Measurements from ENCODE around the gene PRPSAP2. TPM values are rescaled to one million over a fixed set of nuclear protein-coding genes. Genes with fewer than 3 reads are reported as not detected.

PRPSAP2 gene
- total and polyA plus RNA-seq, 10 donors = 26.3 to 44.8 (median 30.4) TPM

DNA sequence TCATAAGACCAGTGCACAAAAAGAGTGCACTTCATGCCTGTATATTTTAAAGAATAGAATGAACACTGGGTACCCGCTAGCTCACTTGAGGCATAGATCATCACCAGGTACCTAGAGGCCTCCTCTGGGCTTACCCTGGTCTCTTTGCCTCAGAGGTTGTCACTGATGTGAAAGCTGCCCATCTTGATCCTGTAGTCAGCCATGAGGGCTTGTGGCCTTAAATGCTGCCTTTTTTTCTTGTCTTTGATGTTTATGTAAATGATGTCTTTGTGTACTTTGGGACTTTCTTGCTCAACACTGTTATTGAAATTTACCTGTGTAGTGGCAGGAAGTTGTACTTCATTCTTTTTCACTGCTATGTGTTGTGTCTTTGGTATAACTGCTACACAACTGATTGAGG is 67.3 kb downstream of the PRPSAP2 start:
- H3K27ac ChIP-seq = no peak overlapping the region
- DNase-seq = no peak
- H3K27me3 ChIP-seq (replicated peaks in 1 of 7) = no peaks in the 10 kb centered on the region
- intact Hi-C loops (cut with DNase I; ENCODE audit: low total_unique reads) = no loop called here
- H3K36me3 ChIP-seq = peaks cover 0 to 62% (median 20%) of the 10 kb centered on the region in 6 donors
- peaks cover 13 to 57% (median 28%) of the 10 kb centered on the region in 6 donors for H3K4me1 ChIP-seq
- H3K4me3 ChIP-seq = no peak overlapping the region
- TF ChIP-seq POLR2A (IDR thresholded peaks at IDR 0.05) (no peak), POLR2AphosphoS5 (IDR thresholded peaks at IDR 0.05) (no peak)
- TF ChIP-seq, protein P1, sequence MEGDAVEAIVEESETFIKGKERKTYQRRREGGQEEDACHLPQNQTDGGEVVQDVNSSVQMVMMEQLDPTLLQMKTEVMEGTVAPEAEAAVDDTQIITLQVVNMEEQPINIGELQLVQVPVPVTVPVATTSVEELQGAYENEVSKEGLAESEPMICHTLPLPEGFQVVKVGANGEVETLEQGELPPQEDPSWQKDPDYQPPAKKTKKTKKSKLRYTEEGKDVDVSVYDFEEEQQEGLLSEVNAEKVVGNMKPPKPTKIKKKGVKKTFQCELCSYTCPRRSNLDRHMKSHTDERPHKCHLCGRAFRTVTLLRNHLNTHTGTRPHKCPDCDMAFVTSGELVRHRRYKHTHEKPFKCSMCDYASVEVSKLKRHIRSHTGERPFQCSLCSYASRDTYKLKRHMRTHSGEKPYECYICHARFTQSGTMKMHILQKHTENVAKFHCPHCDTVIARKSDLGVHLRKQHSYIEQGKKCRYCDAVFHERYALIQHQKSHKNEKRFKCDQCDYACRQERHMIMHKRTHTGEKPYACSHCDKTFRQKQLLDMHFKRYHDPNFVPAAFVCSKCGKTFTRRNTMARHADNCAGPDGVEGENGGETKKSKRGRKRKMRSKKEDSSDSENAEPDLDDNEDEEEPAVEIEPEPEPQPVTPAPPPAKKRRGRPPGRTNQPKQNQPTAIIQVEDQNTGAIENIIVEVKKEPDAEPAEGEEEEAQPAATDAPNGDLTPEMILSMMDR (IDR thresholded peaks at IDR 0.05 in 8 of 11, conservative IDR thresholded peaks at IDR 0.05 in 3 of 11) = no peak
- no peaks in the 10 kb centered on the region for H3K9me3 ChIP-seq
- 92 to 100% (median 97%) methylated on average over 1 of the region's 1 CpG for WGBS, 5 donors

DNA sequence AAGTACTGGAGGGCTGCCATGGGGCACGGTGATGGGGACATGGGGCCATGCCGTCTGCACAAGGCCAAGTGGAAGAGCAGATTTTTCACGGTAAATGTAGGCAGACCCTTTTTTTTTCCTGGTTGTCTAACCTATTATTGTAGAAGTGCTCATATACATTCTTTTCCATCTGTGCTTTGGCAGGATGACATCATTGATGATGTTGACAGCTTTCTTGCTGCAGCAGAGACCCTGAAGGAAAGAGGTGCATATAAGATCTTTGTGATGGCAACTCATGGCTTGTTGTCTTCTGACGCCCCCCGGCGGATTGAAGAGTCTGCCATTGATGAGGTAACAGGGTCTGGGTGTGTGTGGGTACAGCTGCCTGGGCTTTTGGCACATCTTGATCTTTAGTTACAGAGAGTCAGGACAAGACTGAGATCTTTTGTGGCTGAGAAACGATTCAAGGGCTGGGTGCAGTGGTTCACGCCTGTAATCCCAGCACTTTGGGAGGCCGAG is 70.7 kb downstream of the PRPSAP2 start:
- Histone ChIP-seq H3K4me1 (peaks cover 0 to 33% (median 3%) of the 10 kb centered on the region in 6 donors), H3K27me3 (replicated peaks in 1 of 7) (no peaks in the 10 kb centered on the region), H3K27ac (no peak overlapping the region)

DNA sequence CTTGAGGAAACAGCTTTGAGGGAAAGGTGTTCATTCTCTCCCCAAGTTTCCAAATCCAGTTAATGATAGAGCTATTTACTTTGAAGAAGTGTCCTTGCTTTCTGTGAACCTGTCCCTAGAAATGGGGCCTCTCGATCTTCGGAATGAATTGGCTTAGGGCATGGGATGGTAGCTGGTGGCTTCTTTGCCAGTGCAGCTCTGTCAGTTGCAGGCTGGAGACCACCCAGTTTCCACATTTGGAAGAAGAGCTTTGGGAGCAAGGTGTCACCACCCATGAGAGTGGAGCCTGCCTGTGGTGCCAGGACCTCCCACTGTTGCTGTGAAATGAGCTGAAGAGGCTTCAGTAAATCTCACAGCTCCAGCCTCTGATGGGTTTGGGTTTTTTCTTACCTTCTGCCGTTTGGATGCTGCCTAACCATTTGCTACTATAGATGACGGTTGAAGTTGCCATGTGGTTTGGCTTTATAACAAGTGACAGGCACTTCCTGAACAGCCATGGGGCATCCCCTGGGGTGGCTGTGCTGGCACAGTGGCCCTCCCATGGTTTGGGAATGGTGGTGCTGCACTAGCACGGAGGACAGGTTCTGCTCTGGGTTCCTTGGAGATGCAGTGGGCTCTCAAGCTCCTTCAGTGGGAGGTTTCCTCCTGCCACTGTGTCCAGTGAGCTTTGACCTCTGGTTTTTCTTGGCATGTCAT is 74.6 kb downstream of the PRPSAP2 start:
- Histone ChIP-seq H3K4me3 (no peak overlapping the region), H3K9me3 (no peaks in the 10 kb centered on the region), H3K27ac (no peak overlapping the region), H3K4me1 (peaks cover 0 to 12% (median 0%) of the 10 kb centered on the region in 6 donors), H3K27me3 (replicated peaks in 1 of 7) (no peaks in the 10 kb centered on the region), H3K36me3 (peaks cover 0 to 49% (median 33%) of the 10 kb centered on the region in 6 donors)
- TF ChIP-seq, protein P1 (IDR thresholded peaks at IDR 0.05 in 8 of 11, conservative IDR thresholded peaks at IDR 0.05 in 3 of 11) = no peak
- TF ChIP-seq POLR2A (IDR thresholded peaks at IDR 0.05) (no peak), POLR2AphosphoS5 (IDR thresholded peaks at IDR 0.05) (no peak)
- DNase-seq = no peak
- intact Hi-C loops (cut with DNase I; ENCODE audit: low total_unique reads) = no loop called here
- 51 to 71% (median 56%) methylated on average over 4 to 5 of the region's 5 CpGs for WGBS, 5 donors

More for the DNA sequence above, 70.7 kb downstream of the PRPSAP2 start:
- DNase-seq = no peak
- Histone ChIP-seq H3K36me3 (peaks cover 0 to 84% (median 33%) of the 10 kb centered on the region in 6 donors), H3K9me3 (no peaks in the 10 kb centered on the region), H3K4me3 (no peak overlapping the region)
- intact Hi-C loops (cut with DNase I; ENCODE audit: low total_unique reads) = no loop called here
- WGBS, 5 donors = 88 to 91% (median 90%) methylated on average over 9 of the region's 9 CpGs
- TF ChIP-seq POLR2AphosphoS5 (IDR thresholded peaks at IDR 0.05) (no peak), POLR2A (IDR thresholded peaks at IDR 0.05) (no peak)
- TF ChIP-seq, protein P1 (IDR thresholded peaks at IDR 0.05 in 8 of 11, conservative IDR thresholded peaks at IDR 0.05 in 3 of 11) = no peak

Data from spleen (tissue), 11 donors.